ENCODE results near the gene REV3L.

Gene REV3L

GRCh38 chr6:111482959-111483735 lies at the start of gene REV3L:
REV3L (minus strand) TSS chr6:111483218; CDS start chr6:111482888, 330 bp downstream.
- no peak for TF ChIP-seq CTCF (IDR thresholded peaks at IDR 0.05)
- no peak for TF ChIP-seq ZFX (IDR thresholded peaks at IDR 0.05; ENCODE audit: borderline replicate concordance)

GRCh38 chr6:111531185-111531584 lies 48.2 kb upstream of the REV3L start:
- H3K27ac ChIP-seq, result no peak overlapping the region
- TF ChIP-seq CTCF (IDR thresholded peaks at IDR 0.05), result no peak
- TF ChIP-seq ZFX (IDR thresholded peaks at IDR 0.05; ENCODE audit: borderline replicate concordance), result no peak

More at GRCh38 chr6:111482959-111483735, at the start of gene REV3L:
- H3K27ac ChIP-seq, result peak within 1 kb of the TSS; percentile 96

- no peak overlapping the region for H3K27ac ChIP-seq
- TF ChIP-seq ZFX (IDR thresholded peaks at IDR 0.05; ENCODE audit: borderline replicate concordance), result no peak
- no peak for TF ChIP-seq CTCF (IDR thresholded peaks at IDR 0.05)
Observed at GRCh38 chr6:111530667-111531066, 47.6 kb upstream of the REV3L start.

GRCh38 chr6:111530218-111530617 lies 47.2 kb upstream of the REV3L start:
- H3K27ac ChIP-seq, result no peak overlapping the region
- TF ChIP-seq CTCF (IDR thresholded peaks at IDR 0.05) (no peak), ZFX (IDR thresholded peaks at IDR 0.05; ENCODE audit: borderline replicate concordance) (no peak)

GRCh38 chr6:111527367-111527766 lies 44.3 kb upstream of the REV3L start:
- no peak for TF ChIP-seq ZFX (IDR thresholded peaks at IDR 0.05; ENCODE audit: borderline replicate concordance)
- no peak for TF ChIP-seq CTCF (IDR thresholded peaks at IDR 0.05)
- no peak overlapping the region for H3K27ac ChIP-seq

GRCh38 chr6:111524735-111525134 lies 41.7 kb upstream of the REV3L start:
- no peak for TF ChIP-seq CTCF (IDR thresholded peaks at IDR 0.05)
- TF ChIP-seq ZFX (IDR thresholded peaks at IDR 0.05; ENCODE audit: borderline replicate concordance), result no peak
- no peak overlapping the region for H3K27ac ChIP-seq

GRCh38 chr6:111524252-111524651 lies 41.2 kb upstream of the REV3L start:
- no peak overlapping the region for H3K27ac ChIP-seq
- no peak for TF ChIP-seq ZFX (IDR thresholded peaks at IDR 0.05; ENCODE audit: borderline replicate concordance)
- TF ChIP-seq CTCF (IDR thresholded peaks at IDR 0.05), result no peak
